Chondrocyte (in vitro differentiated cells): ENCODE data around the gene ABLIM2. TPM values are rescaled to one million over a fixed set of nuclear protein-coding genes. Genes with fewer than 3 reads are reported as not detected.
A peak's percentile ranks its signal among the peaks of the same experiment; 100 is the strongest.

Experiments
- DNase-seq: peaks from one replicate; pipeline ENCODE4 v3.0.0; 2021; ENCODE audit warnings: mixed read lengths, low spot score
- H3K27ac Mint-ChIP-seq: one replicate; pipeline ENCODE4 v1.8.0; 2021; ENCODE audit warnings: mild to moderate bottlenecking, moderate library complexity, mixed read lengths; ENCODE audit not compliant: unreplicated experiment
- H3K27me3 Mint-ChIP-seq: 2 replicates; pipeline ENCODE4 v1.8.0; 2021; ENCODE audit warnings: low read depth, mixed read lengths
- H3K36me3 Mint-ChIP-seq: 2 replicates; pipeline ENCODE4 v1.8.0; 2021; ENCODE audit warnings: low read depth, mixed read lengths
- H3K4me1 Mint-ChIP-seq: 2 replicates; pipeline ENCODE4 v1.8.0; 2021; ENCODE audit warnings: low read depth, mild to moderate bottlenecking, mixed read lengths
- H3K4me3 Mint-ChIP-seq: one replicate; pipeline ENCODE4 v1.8.0; 2021; ENCODE audit warnings: mild to moderate bottlenecking, moderate library complexity, mixed read lengths; ENCODE audit not compliant: unreplicated experiment
- H3K9me3 Mint-ChIP-seq: 2 replicates; pipeline ENCODE4 v1.8.0; 2021; ENCODE audit warnings: low read depth, mixed read lengths
- total RNA-seq: library from RNA; stranded (reverse); gene quantifications from 3 replicates; pipeline ENCODE4 v1.2.1, GENCODE V29; 2021
- TF ChIP-seq, protein P1 (sequence below): fragments of 200-600 bp; sonication (generic); IDR thresholded peaks from 2 replicates; pipeline ENCODE4 v1.5.0; 2021; ENCODE audit warnings: antibody characterized with exemption, mild to moderate bottlenecking, moderate library complexity

The ABLIM2 gene
- total RNA-seq, 1 donor from 2014 or later, result 0.47 TPM

DNA sequence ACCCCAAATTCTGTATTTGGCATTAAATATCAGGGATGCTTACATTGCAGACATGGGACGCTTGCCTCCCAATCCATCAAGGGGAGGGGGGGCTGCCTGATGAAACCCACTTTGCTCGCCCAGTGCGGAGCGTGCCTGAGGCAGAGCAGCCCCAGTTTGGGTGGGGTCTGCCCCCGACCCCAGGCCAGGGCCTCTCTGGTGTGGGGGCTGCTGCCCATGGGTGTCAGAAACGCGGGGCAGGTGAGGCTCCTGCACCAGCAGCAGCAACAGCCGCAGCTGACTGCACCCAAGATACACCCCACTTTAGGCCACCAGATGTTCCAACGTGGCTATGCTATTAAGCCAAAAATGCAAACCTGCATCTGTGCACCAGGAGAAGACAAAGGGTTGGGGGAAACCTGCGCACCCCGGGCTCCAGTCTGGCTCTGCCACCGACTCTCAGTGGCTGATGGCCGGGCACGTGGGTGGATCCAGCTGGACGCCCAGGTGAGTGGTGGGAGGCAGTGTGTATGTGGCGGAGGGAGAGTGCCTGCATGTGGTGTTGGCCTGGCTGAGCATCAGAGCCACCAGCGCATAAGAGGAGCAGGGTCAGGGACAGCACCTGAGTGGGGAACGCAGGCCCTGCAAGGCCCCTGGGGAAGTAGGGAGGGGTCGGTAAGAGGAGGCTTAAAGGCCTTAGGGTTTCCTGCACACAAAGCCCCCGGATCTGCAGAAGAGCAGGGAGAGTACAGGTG, 86.2 kb downstream of the ABLIM2 start:
- Mint-ChIP-seq H3K27ac (no peak overlapping the region), H3K27me3 (peaks cover 30% of the 10 kb centered on the region), H3K4me1 (no peaks in the 10 kb centered on the region), H3K4me3 (no peak overlapping the region), H3K9me3 (no peaks in the 10 kb centered on the region), H3K36me3 (no peaks in the 10 kb centered on the region)
- peak; percentile 75 for DNase-seq
- TF ChIP-seq, protein P1, sequence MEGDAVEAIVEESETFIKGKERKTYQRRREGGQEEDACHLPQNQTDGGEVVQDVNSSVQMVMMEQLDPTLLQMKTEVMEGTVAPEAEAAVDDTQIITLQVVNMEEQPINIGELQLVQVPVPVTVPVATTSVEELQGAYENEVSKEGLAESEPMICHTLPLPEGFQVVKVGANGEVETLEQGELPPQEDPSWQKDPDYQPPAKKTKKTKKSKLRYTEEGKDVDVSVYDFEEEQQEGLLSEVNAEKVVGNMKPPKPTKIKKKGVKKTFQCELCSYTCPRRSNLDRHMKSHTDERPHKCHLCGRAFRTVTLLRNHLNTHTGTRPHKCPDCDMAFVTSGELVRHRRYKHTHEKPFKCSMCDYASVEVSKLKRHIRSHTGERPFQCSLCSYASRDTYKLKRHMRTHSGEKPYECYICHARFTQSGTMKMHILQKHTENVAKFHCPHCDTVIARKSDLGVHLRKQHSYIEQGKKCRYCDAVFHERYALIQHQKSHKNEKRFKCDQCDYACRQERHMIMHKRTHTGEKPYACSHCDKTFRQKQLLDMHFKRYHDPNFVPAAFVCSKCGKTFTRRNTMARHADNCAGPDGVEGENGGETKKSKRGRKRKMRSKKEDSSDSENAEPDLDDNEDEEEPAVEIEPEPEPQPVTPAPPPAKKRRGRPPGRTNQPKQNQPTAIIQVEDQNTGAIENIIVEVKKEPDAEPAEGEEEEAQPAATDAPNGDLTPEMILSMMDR, result no peak

GRCh38 chr4:8071766-8072165, 86.8 kb downstream of the ABLIM2 start:
- TF ChIP-seq, protein P1, result no peak
- Mint-ChIP-seq H3K9me3 (no peaks in the 10 kb centered on the region), H3K36me3 (no peaks in the 10 kb centered on the region), H3K27ac (no peak overlapping the region), H3K4me1 (no peaks in the 10 kb centered on the region), H3K27me3 (peaks cover 27% of the 10 kb centered on the region), H3K4me3 (no peak overlapping the region)
- DNase-seq, result peak; percentile 89

GRCh38 chr4:8070736-8071718, 87.6 kb downstream of the ABLIM2 start:
- Mint-ChIP-seq H3K4me1 (no peaks in the 10 kb centered on the region), H3K36me3 (no peaks in the 10 kb centered on the region), H3K9me3 (no peaks in the 10 kb centered on the region), H3K4me3 (no peak overlapping the region), H3K27ac (no peak overlapping the region), H3K27me3 (peaks cover 27% of the 10 kb centered on the region)
- DNase-seq, result peak; percentile 86
- TF ChIP-seq, protein P1, result no peak

- Mint-ChIP-seq H3K4me3 (no peak overlapping the region), H3K27me3 (peaks cover 21% of the 10 kb centered on the region), H3K36me3 (peaks cover 5% of the 10 kb centered on the region), H3K4me1 (no peaks in the 10 kb centered on the region), H3K27ac (no peak overlapping the region), H3K9me3 (peaks cover 10% of the 10 kb centered on the region)
- peak; percentile 78 for DNase-seq
- TF ChIP-seq, protein P1, result no peak
Observed at GRCh38 chr4:8069102-8069752, 89.4 kb downstream of the ABLIM2 start.
